ENCODE results near the gene ULBP1.
"Not testable (repeated sequence)": the region's sequence is repeated elsewhere in the genome, so short reads cannot be mapped to it uniquely, and the experiment has no call there.

The ULBP1 gene

GRCh38 chr6:149933461-149933860 is 30.3 kb upstream of the ULBP1 start:
- DNase-seq = no peak

GRCh38 chr6:149934249-149935156 is 29.2 kb upstream of the ULBP1 start:
- DNase-seq = no peak

GRCh38 chr6:149935246-149935645 is 28.5 kb upstream of the ULBP1 start:
- DNase-seq = no peak

DNA sequence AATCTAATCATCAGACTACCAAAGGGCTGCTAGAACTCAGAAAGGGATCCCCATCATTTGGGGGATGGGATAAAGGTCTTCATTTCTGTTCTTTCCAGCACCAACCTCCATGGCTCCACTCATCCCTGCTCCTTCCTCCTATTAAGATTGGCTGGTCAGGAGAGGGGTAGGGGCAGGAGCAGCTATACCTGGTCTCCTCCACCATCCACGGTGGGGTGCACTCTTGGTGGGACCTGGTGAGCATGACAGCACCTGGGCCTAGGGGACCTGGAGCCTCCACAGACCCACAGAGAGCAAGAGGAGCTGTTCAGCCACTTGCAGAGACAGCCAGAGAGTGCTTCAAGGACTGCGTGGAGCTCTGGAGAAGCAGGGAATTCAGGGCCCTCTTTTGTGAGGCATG is 28.1 kb upstream of the ULBP1 start:
- DNase-seq = no peak

GRCh38 chr6:149936743-149937142 is 27.0 kb upstream of the ULBP1 start:
- no peak for DNase-seq

- DNase-seq = not testable (repeated sequence)
Observed at GRCh38 chr6:149938013-149938570, 25.7 kb upstream of the ULBP1 start.

GRCh38 chr6:149938571-149939355 is 25.0 kb upstream of the ULBP1 start:
- no peak for DNase-seq

- DNase-seq = no peak
Observed at GRCh38 chr6:149939356-149939648, 24.4 kb upstream of the ULBP1 start.

- DNase-seq = no peak
Observed at GRCh38 chr6:149939909-149940671, 23.7 kb upstream of the ULBP1 start.

DNA sequence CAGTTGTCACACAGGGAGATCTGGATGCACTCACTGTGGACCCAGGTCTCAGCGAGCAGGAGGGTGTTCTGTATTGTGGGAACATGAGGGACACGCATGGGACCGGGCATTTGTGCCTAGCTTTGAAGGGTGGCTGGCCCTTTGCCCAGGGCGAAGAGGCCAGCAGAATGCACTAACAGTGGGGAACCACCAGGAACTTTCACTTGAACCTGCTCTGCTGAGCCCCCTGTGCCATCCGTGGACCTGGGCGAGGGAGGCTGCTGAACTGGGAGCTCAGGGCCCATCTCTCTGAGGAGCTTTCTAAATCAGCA is 23.1 kb upstream of the ULBP1 start:
- DNase-seq = no peak

- DNase-seq = peak; percentile 73
Observed at GRCh38 chr6:149941583-149942460, 21.9 kb upstream of the ULBP1 start, which contains the start of gene ULBP2. Gene ULBP2 (plus strand): TSS chr6:149942014. CDS start chr6:149942073, 59 bp downstream.

DNA sequence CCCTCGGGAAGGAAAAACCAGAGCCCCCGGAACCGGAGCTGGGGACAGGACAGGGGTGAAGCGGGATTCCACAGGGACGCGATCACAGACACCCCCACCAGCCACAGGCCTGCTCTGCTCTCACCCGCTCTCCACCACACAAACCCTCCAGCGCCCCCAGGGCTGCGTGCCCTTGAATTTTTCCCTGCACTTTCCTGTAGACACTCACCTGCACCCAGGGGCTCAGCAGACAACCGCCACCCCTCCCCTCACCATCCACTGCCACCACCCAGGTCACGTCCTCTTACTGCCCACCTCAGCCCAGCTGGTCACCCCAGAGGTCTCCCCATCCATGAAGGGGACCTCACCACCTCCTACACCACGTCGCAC is 21.3 kb upstream of the ULBP1 start:
- no peak for DNase-seq

GRCh38 chr6:149943321-149943720 is 20.4 kb upstream of the ULBP1 start:
- not testable (repeated sequence) for DNase-seq

GRCh38 chr6:149945276-149945675 is 18.5 kb upstream of the ULBP1 start:
- not testable (repeated sequence) for DNase-seq

GRCh38 chr6:149946631-149947030 is 17.1 kb upstream of the ULBP1 start:
- DNase-seq = not testable (repeated sequence)

DNA sequence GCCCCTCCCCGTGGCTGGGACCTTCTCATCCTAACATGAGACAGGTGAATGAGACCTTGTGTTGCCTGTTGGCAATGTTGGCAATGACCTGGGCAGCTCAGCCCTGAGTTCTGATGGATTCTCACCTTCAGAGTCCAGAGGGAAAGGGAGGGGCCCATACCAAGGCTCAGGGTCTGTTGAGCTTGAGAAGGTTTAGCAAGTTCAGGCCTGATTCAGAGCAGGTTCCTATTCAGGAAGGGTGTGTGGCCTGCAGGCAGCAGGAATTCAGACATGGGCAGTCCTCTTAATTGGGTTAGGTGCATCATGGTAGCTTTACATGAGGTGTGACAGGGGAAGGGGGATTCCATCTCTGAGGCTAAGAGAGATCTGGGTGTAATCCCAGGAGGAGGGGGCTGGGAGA is 16.2 kb upstream of the ULBP1 start:
- not testable (repeated sequence) for DNase-seq

DNA sequence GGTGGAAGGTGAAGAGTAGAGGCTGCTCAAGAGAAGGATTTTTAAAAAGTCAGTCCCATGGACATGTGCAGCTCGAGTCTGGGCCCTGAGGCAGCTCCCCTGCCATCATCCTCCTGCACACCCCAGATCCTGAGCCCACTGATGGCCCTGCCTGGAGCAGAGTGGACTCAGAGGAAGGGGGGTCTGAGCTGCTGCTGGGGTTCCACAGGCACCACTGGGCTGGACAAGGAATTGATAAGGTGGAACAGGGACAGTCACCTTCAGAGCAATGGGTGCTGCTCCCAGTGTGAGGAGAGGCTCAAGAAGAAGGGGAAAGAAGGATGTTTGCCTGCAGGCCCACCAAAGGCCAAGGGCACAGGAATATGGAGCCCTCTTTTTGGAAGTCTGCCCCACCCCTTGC is 15.7 kb upstream of the ULBP1 start:
- DNase-seq = no peak

DNA sequence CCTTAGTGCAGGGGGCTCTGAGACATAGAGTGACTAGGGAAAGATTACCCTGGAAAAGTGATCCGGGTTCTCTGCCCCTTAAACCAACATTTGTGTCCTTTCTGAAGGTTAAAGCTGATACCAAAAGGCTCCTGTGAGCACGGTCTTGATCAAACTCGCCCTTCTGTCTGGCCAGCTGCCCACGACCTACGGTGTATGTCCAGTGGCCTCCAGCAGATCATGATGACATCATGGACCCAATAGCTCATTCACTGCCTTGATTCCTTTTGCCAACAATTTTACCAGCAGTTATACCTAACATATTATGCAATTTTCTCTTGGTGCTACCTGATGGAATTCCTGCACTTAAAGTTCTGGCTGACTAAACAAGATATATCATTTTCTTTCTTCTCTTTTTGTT is 15.1 kb upstream of the ULBP1 start:
- no peak for DNase-seq

GRCh38 chr6:149950423-149950822 is 13.3 kb upstream of the ULBP1 start:
- no peak for DNase-seq

GRCh38 chr6:149951096-149951495 is 12.6 kb upstream of the ULBP1 start:
- DNase-seq = no peak

- DNase-seq = no peak
Observed at GRCh38 chr6:149951626-149952025, 12.1 kb upstream of the ULBP1 start.

DNA sequence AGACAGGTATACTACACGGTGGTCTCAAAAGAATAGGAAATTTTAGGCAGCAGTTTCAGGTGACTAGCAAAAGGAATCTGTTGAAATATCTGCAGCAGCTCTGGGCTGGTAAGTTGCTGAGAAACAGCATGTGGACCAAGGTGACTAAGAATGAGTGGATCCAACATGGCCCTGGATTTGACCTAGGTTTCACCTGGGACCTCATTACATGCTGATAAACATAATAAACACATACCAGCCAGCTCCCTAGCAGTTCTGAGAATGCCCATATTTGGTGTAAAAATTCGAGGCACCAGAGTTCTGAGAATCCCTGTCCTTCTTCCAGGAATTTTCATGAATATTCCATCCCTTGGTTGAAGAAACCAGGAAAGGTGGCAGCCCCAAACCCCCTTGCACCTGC is 10.4 kb upstream of the ULBP1 start:
- DNase-seq = not testable (repeated sequence)

Measured in GOT3 (cell line).